HUDEP-2 (cell line): ENCODE results near the gene HDLBP.
"Not testable (repeated sequence)": the region's sequence is repeated elsewhere in the genome, so short reads cannot be mapped to it uniquely, and the experiment has no call there.

Source experiments
- DNase-seq, 76 experiments: peaks; one replicate each; lab custom pipeline; 2025; ENCODE audit not compliant: unreplicated experiment in 76 of 76; lab: John Stamatoyannopoulos, UW

The HDLBP gene

DNA sequence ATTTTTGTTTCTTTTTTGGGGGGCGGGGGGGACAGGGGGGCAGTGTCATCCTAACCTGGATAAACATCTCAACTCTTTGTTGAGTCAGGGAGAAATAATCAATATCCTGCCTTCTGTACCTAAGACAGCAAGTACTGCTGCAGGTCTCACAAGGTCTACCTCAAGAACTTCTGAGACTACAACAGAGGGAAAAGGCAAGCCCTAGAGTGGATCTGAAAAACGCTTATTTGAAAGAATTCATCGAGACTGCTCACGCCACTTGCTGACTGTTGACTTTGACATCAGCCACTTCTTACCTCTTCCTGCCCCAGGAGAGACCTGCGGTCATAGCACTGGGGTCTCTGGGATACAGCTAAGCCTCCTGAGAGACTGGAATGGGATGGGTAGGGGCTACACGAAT, 8.4 kb downstream of the HDLBP start:
- DNase-seq, result no peak

GRCh38 chr2:241304039-241304670, 11.3 kb downstream of the HDLBP start:
- DNase-seq, result no peak

DNA sequence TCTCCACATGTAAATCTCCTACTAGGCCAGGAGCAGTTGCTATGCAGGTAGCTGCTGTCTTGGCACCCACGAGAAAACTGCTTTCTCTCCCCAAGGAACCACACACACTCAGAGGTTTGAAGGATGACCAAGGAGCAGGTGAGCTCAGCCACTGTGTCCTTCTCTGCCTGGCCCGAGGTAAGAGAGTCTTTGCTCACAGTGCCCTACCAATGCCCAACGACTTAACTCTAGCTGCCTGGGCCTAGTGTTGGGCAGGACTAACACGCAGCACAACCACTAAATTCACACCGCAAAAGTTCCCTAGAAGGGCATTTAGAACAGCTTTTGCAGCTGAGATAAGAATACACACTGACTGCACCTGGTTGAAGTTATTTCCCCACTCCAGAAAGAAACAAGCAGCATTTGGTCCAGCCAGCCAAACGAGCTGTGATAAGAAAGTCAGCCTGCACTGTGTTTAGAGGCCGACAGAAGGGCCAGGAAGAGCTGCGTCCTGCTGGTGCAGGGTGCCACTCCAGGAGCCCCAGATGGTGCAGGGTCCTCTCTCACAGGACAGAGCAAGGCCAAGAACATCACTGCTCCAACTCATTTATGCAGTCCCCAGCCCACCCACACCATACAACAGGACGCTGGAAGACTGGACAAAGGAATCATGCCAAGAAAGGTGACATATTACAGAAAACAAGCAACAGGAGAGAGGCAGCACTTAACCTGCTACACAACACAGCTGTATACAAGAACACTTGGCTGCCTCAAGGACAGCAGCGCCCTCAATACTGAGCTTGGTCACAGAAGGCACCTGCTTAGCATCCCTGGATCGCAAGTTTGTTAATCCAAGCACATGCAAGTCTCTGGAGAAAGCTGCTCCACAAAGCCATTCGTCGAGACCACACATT, 12.5 kb downstream of the HDLBP start:
- peak in 15 of 76 experiments; percentile 9 to 48 (median 22) for DNase-seq

- DNase-seq, result no peak
Observed at GRCh38 chr2:241302083-241302482, 13.4 kb downstream of the HDLBP start.

GRCh38 chr2:241300000-241300399, 15.5 kb downstream of the HDLBP start:
- DNase-seq, result peak in 1 of 76 experiments; percentile 13

GRCh38 chr2:241298673-241299072, 16.8 kb downstream of the HDLBP start:
- DNase-seq, result no peak

- DNase-seq, result no peak
Observed at GRCh38 chr2:241296767-241297166, 18.7 kb downstream of the HDLBP start.

DNA sequence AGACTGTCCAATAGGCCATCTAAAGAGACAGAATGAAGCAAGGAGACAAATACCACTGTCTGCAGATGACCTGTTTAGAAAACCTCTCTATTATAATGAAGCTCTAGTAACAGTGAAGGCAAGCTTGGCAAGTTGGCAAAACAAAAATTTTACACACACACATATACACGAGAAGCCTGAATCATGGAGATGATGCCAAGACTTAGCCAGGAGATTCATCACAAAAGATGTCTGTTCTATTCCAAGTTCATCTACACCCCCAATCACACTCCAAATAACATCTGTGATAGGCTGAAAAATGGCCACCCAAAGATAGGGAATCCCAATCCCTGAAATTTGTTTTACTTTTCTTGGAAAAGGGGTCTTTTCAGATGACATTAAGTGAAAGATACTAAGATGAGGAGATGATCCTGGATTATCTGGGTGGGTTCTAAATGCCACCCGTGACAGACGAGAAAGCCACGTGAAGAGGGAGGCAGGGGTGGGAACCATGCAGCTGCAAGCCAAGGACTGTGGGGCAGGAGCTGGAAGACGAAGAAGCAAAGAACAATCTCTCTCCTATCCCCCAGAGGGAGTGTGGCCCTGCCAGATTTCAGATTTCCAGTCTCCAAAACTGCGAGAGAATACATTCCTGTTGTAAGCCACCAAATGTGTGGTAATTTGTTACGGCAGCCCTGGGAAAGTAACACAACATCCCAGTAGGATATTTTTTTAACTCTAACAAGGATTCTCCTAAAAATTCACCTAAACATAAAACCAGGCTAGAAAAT, 20.0 kb downstream of the HDLBP start:
- DNase-seq, result no peak

GRCh38 chr2:241293378-241293797, 22.1 kb downstream of the HDLBP start:
- DNase-seq, result not testable (repeated sequence)

DNA sequence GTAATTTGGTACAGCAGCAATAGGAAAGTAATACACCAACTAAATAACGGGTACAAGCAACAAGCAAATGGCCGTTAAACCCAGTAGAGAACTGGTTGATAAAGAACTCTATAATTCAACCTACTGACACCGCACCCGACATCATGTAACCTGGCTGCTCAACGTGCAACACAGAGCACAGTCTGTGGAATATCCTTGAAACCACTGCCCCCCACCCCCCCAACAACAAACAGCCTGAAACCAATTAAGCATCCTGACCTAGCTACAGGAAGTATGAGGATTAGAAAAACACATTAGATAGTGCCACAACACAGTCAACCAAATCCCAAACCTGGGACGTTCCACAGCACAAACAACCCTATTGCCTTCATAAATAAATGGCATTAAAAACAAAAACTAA, 23.5 kb downstream of the HDLBP start:
- no peak for DNase-seq

DNA sequence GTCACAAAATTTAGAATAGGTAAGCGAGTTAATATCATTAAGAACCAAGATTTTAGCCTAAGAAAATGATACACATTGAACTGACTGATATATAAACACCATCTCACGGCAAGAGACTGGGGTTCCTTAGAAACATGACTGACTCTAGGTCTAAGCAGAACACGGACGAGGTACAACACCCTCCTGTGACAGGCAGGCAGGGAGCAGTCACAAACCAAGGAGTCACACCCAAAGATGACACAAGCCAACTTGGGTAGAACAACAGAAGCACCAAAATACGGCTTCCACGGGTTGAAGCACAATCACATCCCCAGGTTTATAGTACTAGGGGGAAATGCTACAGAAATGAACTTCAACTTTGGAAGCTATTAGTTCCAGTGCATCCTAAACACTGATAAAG, 24.3 kb downstream of the HDLBP start:
- peak in 1 of 76 experiments; percentile 21 for DNase-seq

- DNase-seq, result no peak
Observed at GRCh38 chr2:241289597-241289996, 25.9 kb downstream of the HDLBP start.

DNA sequence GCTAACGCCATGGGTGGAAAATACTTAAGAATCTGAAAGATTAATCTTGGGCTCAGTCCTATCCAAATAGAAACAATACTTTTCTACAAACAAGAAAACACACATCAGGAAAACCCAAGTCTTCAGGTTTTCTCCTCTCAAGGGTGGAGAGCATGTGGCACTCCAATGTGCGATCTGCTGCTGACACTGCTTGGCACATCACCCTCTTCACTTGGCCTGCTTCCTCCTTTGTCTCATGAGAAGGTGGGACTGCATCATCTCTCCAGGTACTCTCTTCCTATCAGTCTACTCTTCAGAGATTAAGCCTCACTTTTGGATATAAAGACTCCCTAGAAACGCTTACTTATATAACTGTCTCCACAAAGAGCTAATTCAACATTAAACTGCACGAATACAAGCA, 26.4 kb downstream of the HDLBP start:
- DNase-seq, result no peak

- no peak for DNase-seq
Observed at GRCh38 chr2:241288324-241288888, 27.1 kb downstream of the HDLBP start.

- no peak for DNase-seq
Observed at GRCh38 chr2:241286348-241287090, 29.0 kb downstream of the HDLBP start.

GRCh38 chr2:241285596-241285995, 29.9 kb downstream of the HDLBP start:
- no peak for DNase-seq

DNA sequence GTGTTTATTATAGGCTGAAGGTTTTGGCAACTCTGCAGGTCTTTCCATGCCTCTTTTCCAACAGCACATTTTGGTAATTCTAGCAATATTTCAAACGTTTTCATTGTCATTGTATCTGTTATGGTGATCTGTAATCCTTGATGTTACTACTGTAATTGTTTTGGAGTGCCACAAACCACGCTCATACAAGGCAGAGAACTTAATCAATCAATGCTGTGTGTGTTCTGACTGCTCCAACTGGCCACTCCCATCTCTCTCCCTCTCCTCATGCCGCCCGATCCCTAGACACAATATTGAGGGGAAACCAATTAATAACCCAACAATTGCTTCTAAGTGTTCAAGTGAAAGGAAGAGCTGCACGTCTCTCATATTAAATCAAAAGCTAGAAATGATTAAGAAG, 32.9 kb downstream of the HDLBP start:
- no peak for DNase-seq

DNA sequence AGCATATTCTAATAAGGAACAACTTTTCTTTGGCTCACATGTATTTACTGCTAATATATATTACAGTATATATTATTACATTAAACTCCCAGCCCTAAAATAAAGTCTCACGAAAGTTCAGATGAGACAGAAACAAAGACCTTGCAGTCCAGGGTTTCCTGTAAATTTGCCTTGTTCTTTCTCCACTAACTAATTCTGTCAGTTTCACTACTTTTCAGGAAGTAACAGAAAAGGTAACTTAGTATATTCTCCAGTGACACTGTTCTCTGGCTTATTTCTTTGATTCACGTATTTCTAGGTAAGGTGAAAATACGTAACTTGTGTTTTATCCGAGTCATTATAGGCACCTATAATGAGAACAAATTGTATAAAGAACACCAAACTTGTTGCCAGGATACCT, 35.2 kb downstream of the HDLBP start:
- no peak for DNase-seq

GRCh38 chr2:241279828-241280227, 35.6 kb downstream of the HDLBP start:
- DNase-seq, result no peak

GRCh38 chr2:241279413-241279812, 36.1 kb downstream of the HDLBP start:
- no peak for DNase-seq
